ENCODE results near the gene TGFBR1. TPM values are rescaled to one million over a fixed set of nuclear protein-coding genes. Genes with fewer than 3 reads are reported as not detected.

The TGFBR1 gene
- total and polyA plus RNA-seq, 2 donors (not counting 1 experiment from before 2014, with no cell fraction given): 78.5 to 79.1 TPM

DNA sequence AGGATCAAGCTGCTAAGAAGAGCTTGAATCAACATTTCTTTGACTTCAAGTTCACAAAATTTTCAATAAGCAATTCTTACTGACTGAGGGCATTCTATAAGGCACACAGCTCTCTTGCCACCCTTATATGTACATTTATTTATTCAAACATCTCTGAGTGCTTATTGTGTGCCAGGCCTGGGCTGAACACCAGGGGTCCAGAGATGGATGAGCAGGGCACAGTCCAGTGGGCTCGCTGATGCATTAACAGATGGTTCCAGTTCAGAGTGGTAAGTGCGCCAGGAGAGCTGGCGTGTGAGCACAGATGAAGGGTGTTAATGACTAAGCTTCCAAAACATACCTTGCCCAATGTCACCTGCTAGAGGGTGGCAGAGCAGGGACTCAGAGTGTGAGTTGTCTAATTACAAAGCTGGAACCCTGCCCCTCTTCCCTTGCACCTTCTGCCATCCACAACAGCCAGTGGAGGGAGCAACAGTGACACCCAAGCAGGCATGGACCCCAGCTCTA, 92.3 kb downstream of the TGFBR1 start:
- no peak overlapping the region for H2AFZ ChIP-seq (ENCODE audit: low read length)
- H3K4me2 ChIP-seq (ENCODE audit: extremely low read depth, insufficient read depth, low read length): no peak overlapping the region
- H3K79me2 ChIP-seq (ENCODE audit: control insufficient read depth, insufficient read depth, low read length): no peaks in the 10 kb centered on the region
- no peak overlapping the region for H3K9ac ChIP-seq (ENCODE audit: insufficient read depth, low read length)
- H3K9me3 ChIP-seq (ENCODE audit: control insufficient read depth, insufficient read depth, low read depth, low read length): no peaks in the 10 kb centered on the region
- no peaks in the 10 kb centered on the region for H4K20me1 ChIP-seq (ENCODE audit: control insufficient read depth, extremely low read depth, insufficient read depth, low read length)
- DNase-seq (ENCODE audit: low read depth in 2 of 2): no peak
- H3K27ac ChIP-seq (ENCODE audit: insufficient read depth, low read length): no peak overlapping the region
- no peak overlapping the region for H3K4me3 ChIP-seq (replicated peaks in 1 of 4; ENCODE audit: control extremely low read depth in 1 of 4, insufficient read depth in 1 of 4, low read depth in 3 of 4, low read length in 4 of 4)
- no peaks in the 10 kb centered on the region for H3K36me3 ChIP-seq (ENCODE audit: control insufficient read depth, insufficient read depth, low read length)
- peaks cover 8% of the 10 kb centered on the region for H3K27me3 ChIP-seq (ENCODE audit: control insufficient read depth, insufficient read depth, low read length)
- peaks cover 5% of the 10 kb centered on the region for H3K4me1 ChIP-seq (ENCODE audit: control insufficient read depth, extremely low read depth, insufficient read depth, low read length)
- TF ChIP-seq, protein P1, sequence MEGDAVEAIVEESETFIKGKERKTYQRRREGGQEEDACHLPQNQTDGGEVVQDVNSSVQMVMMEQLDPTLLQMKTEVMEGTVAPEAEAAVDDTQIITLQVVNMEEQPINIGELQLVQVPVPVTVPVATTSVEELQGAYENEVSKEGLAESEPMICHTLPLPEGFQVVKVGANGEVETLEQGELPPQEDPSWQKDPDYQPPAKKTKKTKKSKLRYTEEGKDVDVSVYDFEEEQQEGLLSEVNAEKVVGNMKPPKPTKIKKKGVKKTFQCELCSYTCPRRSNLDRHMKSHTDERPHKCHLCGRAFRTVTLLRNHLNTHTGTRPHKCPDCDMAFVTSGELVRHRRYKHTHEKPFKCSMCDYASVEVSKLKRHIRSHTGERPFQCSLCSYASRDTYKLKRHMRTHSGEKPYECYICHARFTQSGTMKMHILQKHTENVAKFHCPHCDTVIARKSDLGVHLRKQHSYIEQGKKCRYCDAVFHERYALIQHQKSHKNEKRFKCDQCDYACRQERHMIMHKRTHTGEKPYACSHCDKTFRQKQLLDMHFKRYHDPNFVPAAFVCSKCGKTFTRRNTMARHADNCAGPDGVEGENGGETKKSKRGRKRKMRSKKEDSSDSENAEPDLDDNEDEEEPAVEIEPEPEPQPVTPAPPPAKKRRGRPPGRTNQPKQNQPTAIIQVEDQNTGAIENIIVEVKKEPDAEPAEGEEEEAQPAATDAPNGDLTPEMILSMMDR (conservative IDR thresholded peaks at IDR 0.05 in 1 of 2, IDR thresholded peaks at IDR 0.05 in 1 of 2; ENCODE audit: low read depth in 1 of 2, low read length in 2 of 2): no peak
- TF ChIP-seq EZH2 (IDR thresholded peaks at IDR 0.05; ENCODE audit: low read length, missing control alignments): no peak

DNA sequence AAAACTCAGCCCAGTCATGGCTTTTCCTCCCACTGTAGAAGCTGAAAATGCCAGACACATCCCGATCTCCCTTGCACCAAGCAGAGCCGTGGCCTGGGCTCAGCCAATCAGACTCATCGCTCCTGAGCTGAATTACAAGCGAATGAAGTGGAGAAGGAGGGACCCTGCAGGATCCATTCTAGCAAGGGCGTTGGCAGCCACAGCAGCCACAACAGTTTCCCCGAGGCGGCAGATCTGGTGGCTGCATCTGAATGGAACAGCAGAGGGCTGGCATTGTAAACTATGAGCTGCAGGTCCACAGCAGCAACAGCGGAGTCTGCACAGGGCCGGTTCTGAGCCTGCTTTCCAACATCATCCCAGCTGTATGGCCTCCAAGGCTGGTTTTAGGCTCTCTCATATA, 93.1 kb downstream of the TGFBR1 start:
- H4K20me1 ChIP-seq (ENCODE audit: control insufficient read depth, extremely low read depth, insufficient read depth, low read length): no peaks in the 10 kb centered on the region
- no peaks in the 10 kb centered on the region for H3K36me3 ChIP-seq (ENCODE audit: control insufficient read depth, insufficient read depth, low read length)
- peaks cover 8% of the 10 kb centered on the region for H3K27me3 ChIP-seq (ENCODE audit: control insufficient read depth, insufficient read depth, low read length)
- H3K79me2 ChIP-seq (ENCODE audit: control insufficient read depth, insufficient read depth, low read length): no peaks in the 10 kb centered on the region
- H3K9ac ChIP-seq (ENCODE audit: insufficient read depth, low read length): no peak overlapping the region
- no peak overlapping the region for H3K4me3 ChIP-seq (replicated peaks in 1 of 4; ENCODE audit: control extremely low read depth in 1 of 4, insufficient read depth in 1 of 4, low read depth in 3 of 4, low read length in 4 of 4)
- H3K4me2 ChIP-seq (ENCODE audit: extremely low read depth, insufficient read depth, low read length): no peak overlapping the region
- TF ChIP-seq, protein P1 (conservative IDR thresholded peaks at IDR 0.05 in 1 of 2, IDR thresholded peaks at IDR 0.05 in 1 of 2; ENCODE audit: low read depth in 1 of 2, low read length in 2 of 2): no peak
- TF ChIP-seq EZH2 (IDR thresholded peaks at IDR 0.05; ENCODE audit: low read length, missing control alignments): no peak
- no peaks in the 10 kb centered on the region for H3K9me3 ChIP-seq (ENCODE audit: control insufficient read depth, insufficient read depth, low read depth, low read length)
- no peak overlapping the region for H2AFZ ChIP-seq (ENCODE audit: low read length)
- no peak overlapping the region for H3K27ac ChIP-seq (ENCODE audit: insufficient read depth, low read length)
- no peak for DNase-seq (ENCODE audit: low read depth in 2 of 2)
- peaks cover under 1% of the 10 kb centered on the region for H3K4me1 ChIP-seq (ENCODE audit: control insufficient read depth, extremely low read depth, insufficient read depth, low read length)

DNA sequence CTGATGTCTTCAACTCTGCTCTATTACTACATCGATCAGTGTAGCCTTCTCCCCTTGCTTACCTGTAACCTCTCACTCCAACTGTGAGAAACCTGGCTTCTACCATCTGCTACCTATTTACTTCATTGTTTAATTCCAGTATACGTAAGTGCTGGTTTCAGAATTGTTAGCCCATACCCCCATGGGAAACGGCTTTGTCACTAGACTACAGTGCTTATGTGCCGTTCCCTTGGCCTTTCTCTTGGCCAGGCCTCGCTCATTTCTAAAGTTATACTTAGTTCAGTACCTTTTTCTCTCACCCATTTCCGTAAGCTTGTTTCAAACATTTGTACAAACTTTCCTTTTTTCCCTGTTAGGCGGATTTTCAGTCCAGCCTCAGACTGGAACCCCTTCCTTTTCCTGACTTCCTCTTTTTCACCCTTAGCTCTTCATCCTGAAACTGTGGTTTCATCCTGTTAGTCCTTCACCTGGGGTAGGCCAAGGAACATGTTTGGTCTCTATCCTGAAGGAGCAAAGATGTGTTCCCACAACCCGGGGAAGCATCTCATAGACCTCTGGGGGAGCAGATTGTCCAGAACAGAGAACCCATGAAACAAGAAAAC, 95.1 kb downstream of the TGFBR1 start:
- no peak overlapping the region for H3K9ac ChIP-seq (ENCODE audit: insufficient read depth, low read length)
- no peak overlapping the region for H2AFZ ChIP-seq (ENCODE audit: low read length)
- no peaks in the 10 kb centered on the region for H3K9me3 ChIP-seq (ENCODE audit: control insufficient read depth, insufficient read depth, low read depth, low read length)
- H3K4me3 ChIP-seq (replicated peaks in 1 of 4; ENCODE audit: control extremely low read depth in 1 of 4, insufficient read depth in 1 of 4, low read depth in 3 of 4, low read length in 4 of 4): no peak overlapping the region
- H3K4me1 ChIP-seq (ENCODE audit: control insufficient read depth, extremely low read depth, insufficient read depth, low read length): no peaks in the 10 kb centered on the region
- no peak overlapping the region for H3K4me2 ChIP-seq (ENCODE audit: extremely low read depth, insufficient read depth, low read length)
- no peaks in the 10 kb centered on the region for H3K36me3 ChIP-seq (ENCODE audit: control insufficient read depth, insufficient read depth, low read length)
- peaks cover 8% of the 10 kb centered on the region for H3K27me3 ChIP-seq (ENCODE audit: control insufficient read depth, insufficient read depth, low read length)
- no peak for DNase-seq (ENCODE audit: low read depth in 2 of 2)
- no peaks in the 10 kb centered on the region for H3K79me2 ChIP-seq (ENCODE audit: control insufficient read depth, insufficient read depth, low read length)
- no peak for TF ChIP-seq EZH2 (IDR thresholded peaks at IDR 0.05; ENCODE audit: low read length, missing control alignments)
- TF ChIP-seq, protein P1 (conservative IDR thresholded peaks at IDR 0.05 in 1 of 2, IDR thresholded peaks at IDR 0.05 in 1 of 2; ENCODE audit: low read depth in 1 of 2, low read length in 2 of 2): no peak
- H4K20me1 ChIP-seq (ENCODE audit: control insufficient read depth, extremely low read depth, insufficient read depth, low read length): no peaks in the 10 kb centered on the region
- H3K27ac ChIP-seq (ENCODE audit: insufficient read depth, low read length): no peak overlapping the region
